ENCODE results near the gene LRTM1. TPM values are rescaled to one million over a fixed set of nuclear protein-coding genes. Genes with fewer than 3 reads are reported as not detected.

LRTM1 gene
- polyA plus RNA-seq, 4 donors: 0.49 TPM; not detected in 3

DNA sequence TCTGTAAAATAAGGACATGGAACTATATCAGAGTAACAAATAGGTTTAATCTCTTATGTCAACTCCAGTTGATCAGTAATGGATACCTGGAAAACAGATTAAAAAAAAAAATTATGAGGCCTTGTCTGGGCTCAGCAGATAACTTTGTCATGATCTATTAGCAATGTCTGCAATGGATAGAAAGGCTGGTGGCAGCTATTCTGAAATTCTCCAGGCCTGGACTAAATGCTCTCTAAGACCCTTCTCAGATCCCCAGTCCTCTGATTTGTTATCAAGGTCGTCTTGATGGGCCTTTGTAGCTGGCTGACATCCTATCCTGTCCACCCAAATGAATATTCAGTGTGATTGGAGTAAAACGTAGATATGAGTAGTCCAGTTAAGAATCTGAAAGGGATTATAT is 13.7 kb downstream of the LRTM1 start:
- H3K27ac ChIP-seq (ENCODE audit: low read depth in 1 of 3, low read length in 2 of 3): no peak overlapping the region
- no peaks in the 10 kb centered on the region for H3K27me3 ChIP-seq (ENCODE audit: control insufficient read depth in 3 of 3, insufficient read depth in 3 of 3, low read length in 3 of 3)
- H3K4me3 ChIP-seq (ENCODE audit: low read depth in 1 of 3, low read length in 3 of 3): no peak overlapping the region
- H3K36me3 ChIP-seq (ENCODE audit: control insufficient read depth in 3 of 3, insufficient read depth in 2 of 3, low read depth in 1 of 3, low read length in 3 of 3): no peaks in the 10 kb centered on the region
- peaks cover 0 to 4% of the 10 kb centered on the region in 2 donors for H3K9me3 ChIP-seq (ENCODE audit: control insufficient read depth in 2 of 2, insufficient read depth in 1 of 2, low read depth in 1 of 2, low read length in 1 of 2)
- FAIRE-seq (no peak), DNase-seq (no peak)
- no peaks in the 10 kb centered on the region for H3K4me1 ChIP-seq (ENCODE audit: control insufficient read depth in 3 of 3, insufficient read depth in 2 of 3, low read depth in 1 of 3, low read length in 2 of 3)
- 36 to 51% (median 42%) methylated on average over 2 of the region's 2 CpGs for WGBS, 3 donors

DNA sequence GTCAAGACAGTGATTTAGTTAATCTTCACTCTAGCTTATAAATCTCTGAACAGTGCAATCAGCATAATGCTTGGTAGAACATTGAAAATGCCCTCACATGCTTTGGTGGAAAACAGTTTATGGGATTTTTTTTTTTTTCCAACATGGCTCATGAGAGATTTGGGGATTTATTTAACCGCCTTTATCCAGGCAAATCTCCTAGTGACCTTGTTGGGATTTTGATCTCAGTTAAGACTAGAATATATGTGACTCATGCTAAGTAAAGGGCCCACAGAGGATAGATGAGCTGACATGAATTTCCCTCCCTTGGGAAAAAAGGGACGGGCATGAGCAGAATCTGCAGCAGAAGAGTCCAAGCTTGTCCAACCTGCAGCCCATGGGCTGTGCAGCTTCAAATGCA is 18.7 kb downstream of the LRTM1 start:
- Histone ChIP-seq H3K4me3 (ENCODE audit: low read depth in 1 of 3, low read length in 3 of 3) (no peak overlapping the region), H3K9me3 (ENCODE audit: control insufficient read depth in 2 of 2, insufficient read depth in 1 of 2, low read depth in 1 of 2, low read length in 1 of 2) (peaks cover 0 to 4% of the 10 kb centered on the region in 2 donors), H3K27ac (ENCODE audit: low read depth in 1 of 3, low read length in 2 of 3) (no peak overlapping the region), H3K36me3 (ENCODE audit: control insufficient read depth in 3 of 3, insufficient read depth in 2 of 3, low read depth in 1 of 3, low read length in 3 of 3) (no peaks in the 10 kb centered on the region), H3K4me1 (ENCODE audit: control insufficient read depth in 3 of 3, insufficient read depth in 2 of 3, low read depth in 1 of 3, low read length in 2 of 3) (no peaks in the 10 kb centered on the region), H3K27me3 (ENCODE audit: control insufficient read depth in 3 of 3, insufficient read depth in 3 of 3, low read length in 3 of 3) (peaks cover 0 to 2% (median 0%) of the 10 kb centered on the region in 3 donors)
- no peak for FAIRE-seq
- no peak for DNase-seq
- 84 to 89% (median 89%) methylated on average over 2 of the region's 2 CpGs for WGBS, 3 donors

DNA sequence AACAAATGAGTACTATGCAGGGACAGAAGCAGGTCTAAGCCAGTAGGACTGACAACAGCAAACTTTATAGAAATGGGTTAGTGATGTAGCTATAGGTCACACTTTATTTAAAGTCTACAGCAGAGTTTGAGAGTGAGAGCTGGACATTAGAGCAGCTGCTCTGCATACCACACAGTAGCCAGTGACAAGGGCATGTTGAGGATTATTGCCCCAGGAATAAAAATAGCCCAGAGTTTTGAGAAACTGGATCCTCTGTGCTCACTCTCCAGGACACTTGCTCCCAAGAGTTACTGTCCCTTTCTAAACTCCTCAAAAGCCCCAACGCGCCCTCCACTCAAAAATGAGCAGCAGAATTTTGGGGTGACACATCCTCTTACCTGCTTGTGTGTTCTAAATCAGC is 21.1 kb downstream of the LRTM1 start:
- Histone ChIP-seq H3K4me3 (ENCODE audit: low read depth in 1 of 3, low read length in 3 of 3) (no peak overlapping the region), H3K27me3 (ENCODE audit: control insufficient read depth in 3 of 3, insufficient read depth in 3 of 3, low read length in 3 of 3) (peaks cover 0 to 2% (median 0%) of the 10 kb centered on the region in 3 donors), H3K4me1 (ENCODE audit: control insufficient read depth in 3 of 3, insufficient read depth in 2 of 3, low read depth in 1 of 3, low read length in 2 of 3) (no peaks in the 10 kb centered on the region), H3K36me3 (ENCODE audit: control insufficient read depth in 3 of 3, insufficient read depth in 2 of 3, low read depth in 1 of 3, low read length in 3 of 3) (no peaks in the 10 kb centered on the region), H3K9me3 (ENCODE audit: control insufficient read depth in 2 of 2, insufficient read depth in 1 of 2, low read depth in 1 of 2, low read length in 1 of 2) (peaks cover 0 to 1% of the 10 kb centered on the region in 2 donors), H3K27ac (ENCODE audit: low read depth in 1 of 3, low read length in 2 of 3) (no peak overlapping the region)
- WGBS, 3 donors: 87 to 100% (median 94%) methylated on average over 2 of the region's 2 CpGs
- FAIRE-seq (no peak), DNase-seq (no peak)

GRCh38 chr3:54905920-54906319 is 21.9 kb downstream of the LRTM1 start:
- Histone ChIP-seq H3K9me3 (ENCODE audit: control insufficient read depth in 2 of 2, insufficient read depth in 1 of 2, low read depth in 1 of 2, low read length in 1 of 2) (no peaks in the 10 kb centered on the region), H3K4me3 (ENCODE audit: low read depth in 1 of 3, low read length in 3 of 3) (no peak overlapping the region), H3K36me3 (ENCODE audit: control insufficient read depth in 3 of 3, insufficient read depth in 2 of 3, low read depth in 1 of 3, low read length in 3 of 3) (no peaks in the 10 kb centered on the region), H3K4me1 (ENCODE audit: control insufficient read depth in 3 of 3, insufficient read depth in 2 of 3, low read depth in 1 of 3, low read length in 2 of 3) (no peaks in the 10 kb centered on the region), H3K27me3 (ENCODE audit: control insufficient read depth in 3 of 3, insufficient read depth in 3 of 3, low read length in 3 of 3) (peaks cover 0 to 2% (median 0%) of the 10 kb centered on the region in 3 donors), H3K27ac (ENCODE audit: low read depth in 1 of 3, low read length in 2 of 3) (no peak overlapping the region)
- no peak for FAIRE-seq
- WGBS, 3 donors: 78 to 87% (median 85%) methylated on average over 3 of the region's 3 CpGs
- no peak for DNase-seq

GRCh38 chr3:54905261-54905888 is 22.5 kb downstream of the LRTM1 start:
- no peaks in the 10 kb centered on the region for H3K36me3 ChIP-seq (ENCODE audit: control insufficient read depth in 3 of 3, insufficient read depth in 2 of 3, low read depth in 1 of 3, low read length in 3 of 3)
- 66 to 80% (median 66%) methylated on average over 2 of the region's 2 CpGs for WGBS, 3 donors
- H3K27ac ChIP-seq (ENCODE audit: low read depth in 1 of 3, low read length in 2 of 3): no peak overlapping the region
- FAIRE-seq (no peak), DNase-seq (no peak)
- no peaks in the 10 kb centered on the region for H3K4me1 ChIP-seq (ENCODE audit: control insufficient read depth in 3 of 3, insufficient read depth in 2 of 3, low read depth in 1 of 3, low read length in 2 of 3)
- H3K4me3 ChIP-seq (ENCODE audit: low read depth in 1 of 3, low read length in 3 of 3): no peak overlapping the region
- H3K27me3 ChIP-seq (ENCODE audit: control insufficient read depth in 3 of 3, insufficient read depth in 3 of 3, low read length in 3 of 3): peaks cover 0 to 2% (median 0%) of the 10 kb centered on the region in 3 donors
- H3K9me3 ChIP-seq (ENCODE audit: control insufficient read depth in 2 of 2, insufficient read depth in 1 of 2, low read depth in 1 of 2, low read length in 1 of 2): no peaks in the 10 kb centered on the region

DNA sequence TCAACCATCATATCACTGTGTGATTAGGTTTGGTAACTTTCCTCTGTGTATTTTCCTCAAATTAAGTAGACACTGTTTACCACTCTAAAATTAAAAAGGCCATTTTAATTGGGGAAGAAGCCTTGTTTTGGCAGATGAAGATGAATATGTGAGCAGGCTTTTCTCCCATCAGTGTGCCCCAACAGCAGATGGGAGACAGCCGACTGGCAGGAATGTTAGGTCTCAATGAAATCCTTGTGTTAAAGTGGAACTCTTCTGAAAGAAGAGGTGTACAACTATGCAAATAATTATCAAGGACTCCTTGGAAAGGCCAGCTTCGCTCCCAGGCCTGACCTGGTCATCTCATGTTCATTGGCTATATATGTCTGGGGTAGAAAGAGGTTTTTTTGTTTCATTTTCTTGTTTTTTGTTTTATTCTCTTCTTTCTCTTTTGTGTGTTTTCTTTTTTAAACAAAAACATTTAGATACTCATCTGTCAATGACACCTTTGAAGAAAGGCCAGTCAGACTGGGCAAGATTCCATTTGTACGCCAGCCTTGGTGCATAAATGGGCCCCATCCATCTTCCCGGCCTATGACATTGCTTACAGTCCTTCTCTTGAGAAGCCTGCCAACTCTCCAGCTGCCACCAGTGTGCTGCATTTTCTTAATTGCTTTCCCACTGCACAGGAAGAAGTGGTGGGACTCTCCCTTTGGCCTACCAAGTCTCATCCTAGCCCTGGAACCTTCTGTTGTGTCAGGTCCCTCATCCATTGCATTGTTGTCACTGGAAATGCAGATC is 25.8 kb downstream of the LRTM1 start:
- DNase-seq (no peak), FAIRE-seq (no peak)
- 66 to 75% (median 67%) methylated on average over 4 of the region's 4 CpGs for WGBS, 3 donors
- H3K9me3 ChIP-seq (ENCODE audit: control insufficient read depth in 2 of 2, insufficient read depth in 1 of 2, low read depth in 1 of 2, low read length in 1 of 2): no peaks in the 10 kb centered on the region
- H3K27ac ChIP-seq (ENCODE audit: low read depth in 1 of 3, low read length in 2 of 3): no peak overlapping the region
- H3K4me1 ChIP-seq (ENCODE audit: control insufficient read depth in 3 of 3, insufficient read depth in 2 of 3, low read depth in 1 of 3, low read length in 2 of 3): no peaks in the 10 kb centered on the region
- H3K4me3 ChIP-seq (ENCODE audit: low read depth in 1 of 3, low read length in 3 of 3): no peak overlapping the region
- peaks cover 0 to under 1% (median 0%) of the 10 kb centered on the region in 3 donors for H3K27me3 ChIP-seq (ENCODE audit: control insufficient read depth in 3 of 3, insufficient read depth in 3 of 3, low read length in 3 of 3)
- no peaks in the 10 kb centered on the region for H3K36me3 ChIP-seq (ENCODE audit: control insufficient read depth in 3 of 3, insufficient read depth in 2 of 3, low read depth in 1 of 3, low read length in 3 of 3)

DNA sequence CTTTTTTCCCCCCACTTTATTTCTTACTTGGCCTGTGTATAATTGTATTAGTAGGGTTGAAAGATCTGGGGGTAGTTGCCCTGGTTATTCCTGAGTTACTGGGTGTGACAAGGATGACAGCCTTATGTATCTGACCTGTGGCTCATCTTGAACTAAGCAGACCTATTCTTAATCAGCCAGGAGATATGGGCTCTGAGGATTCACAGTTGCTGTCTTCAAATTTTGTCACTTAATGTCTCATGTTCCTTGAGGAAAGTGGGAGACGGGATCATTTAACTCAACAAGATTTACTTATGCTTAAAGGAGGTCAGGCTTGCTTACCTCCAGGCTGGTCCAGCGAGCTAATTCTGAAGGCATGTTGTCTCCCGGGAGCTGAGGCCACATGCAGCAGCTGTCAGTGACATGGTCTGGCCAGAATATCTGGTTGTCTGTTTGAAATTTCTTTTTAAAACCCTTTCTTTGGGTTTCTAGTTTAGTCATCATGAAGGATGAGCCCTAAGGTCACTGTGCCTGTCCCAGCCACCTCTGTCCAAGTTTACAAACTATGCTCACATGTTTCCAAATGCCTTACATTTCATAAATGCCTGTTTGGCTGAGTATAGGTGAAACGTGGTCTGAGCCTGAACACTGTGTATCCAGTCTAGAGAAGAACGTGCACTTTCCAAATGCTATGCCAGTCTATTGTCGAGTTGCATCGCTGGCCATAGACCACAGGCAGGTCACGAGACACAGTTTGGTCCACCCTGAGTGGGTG is 26.8 kb downstream of the LRTM1 start:
- Histone ChIP-seq H3K27ac (ENCODE audit: low read depth in 1 of 3, low read length in 2 of 3) (no peak overlapping the region), H3K4me1 (ENCODE audit: control insufficient read depth in 3 of 3, insufficient read depth in 2 of 3, low read depth in 1 of 3, low read length in 2 of 3) (no peaks in the 10 kb centered on the region), H3K4me3 (ENCODE audit: low read depth in 1 of 3, low read length in 3 of 3) (no peak overlapping the region), H3K9me3 (ENCODE audit: control insufficient read depth in 2 of 2, insufficient read depth in 1 of 2, low read depth in 1 of 2, low read length in 1 of 2) (no peaks in the 10 kb centered on the region), H3K36me3 (ENCODE audit: control insufficient read depth in 3 of 3, insufficient read depth in 2 of 3, low read depth in 1 of 3, low read length in 3 of 3) (no peaks in the 10 kb centered on the region), H3K27me3 (ENCODE audit: control insufficient read depth in 3 of 3, insufficient read depth in 3 of 3, low read length in 3 of 3) (no peaks in the 10 kb centered on the region)
- no peak for DNase-seq
- WGBS, 3 donors: 73 to 88% (median 74%) methylated on average over 8 of the region's 8 CpGs
- FAIRE-seq: no peak

GRCh38 chr3:54899273-54899672 is 28.6 kb downstream of the LRTM1 start:
- FAIRE-seq (no peak), DNase-seq (no peak)
- Histone ChIP-seq H3K4me1 (ENCODE audit: control insufficient read depth in 3 of 3, insufficient read depth in 2 of 3, low read depth in 1 of 3, low read length in 2 of 3) (no peaks in the 10 kb centered on the region), H3K27ac (ENCODE audit: low read depth in 1 of 3, low read length in 2 of 3) (no peak overlapping the region), H3K9me3 (ENCODE audit: control insufficient read depth in 2 of 2, insufficient read depth in 1 of 2, low read depth in 1 of 2, low read length in 1 of 2) (no peaks in the 10 kb centered on the region), H3K27me3 (ENCODE audit: control insufficient read depth in 3 of 3, insufficient read depth in 3 of 3, low read length in 3 of 3) (no peaks in the 10 kb centered on the region), H3K4me3 (ENCODE audit: low read depth in 1 of 3, low read length in 3 of 3) (no peak overlapping the region), H3K36me3 (ENCODE audit: control insufficient read depth in 3 of 3, insufficient read depth in 2 of 3, low read depth in 1 of 3, low read length in 3 of 3) (no peaks in the 10 kb centered on the region)
- WGBS, 3 donors: 67 to 75% (median 70%) methylated on average over 6 of the region's 6 CpGs

All from small intestine (tissue), 7 donors.